Measurements from ENCODE around the gene INO80B. TPM values are rescaled to one million over a fixed set of nuclear protein-coding genes. Genes with fewer than 3 reads are reported as not detected.
A peak's percentile ranks its signal among the peaks of the same experiment; 100 is the strongest.

INO80B gene
- total and polyA plus RNA-seq, 2 donors (not counting 1 experiment from before 2014, with no cell fraction given), result 6.9 to 13.0 TPM

DNA sequence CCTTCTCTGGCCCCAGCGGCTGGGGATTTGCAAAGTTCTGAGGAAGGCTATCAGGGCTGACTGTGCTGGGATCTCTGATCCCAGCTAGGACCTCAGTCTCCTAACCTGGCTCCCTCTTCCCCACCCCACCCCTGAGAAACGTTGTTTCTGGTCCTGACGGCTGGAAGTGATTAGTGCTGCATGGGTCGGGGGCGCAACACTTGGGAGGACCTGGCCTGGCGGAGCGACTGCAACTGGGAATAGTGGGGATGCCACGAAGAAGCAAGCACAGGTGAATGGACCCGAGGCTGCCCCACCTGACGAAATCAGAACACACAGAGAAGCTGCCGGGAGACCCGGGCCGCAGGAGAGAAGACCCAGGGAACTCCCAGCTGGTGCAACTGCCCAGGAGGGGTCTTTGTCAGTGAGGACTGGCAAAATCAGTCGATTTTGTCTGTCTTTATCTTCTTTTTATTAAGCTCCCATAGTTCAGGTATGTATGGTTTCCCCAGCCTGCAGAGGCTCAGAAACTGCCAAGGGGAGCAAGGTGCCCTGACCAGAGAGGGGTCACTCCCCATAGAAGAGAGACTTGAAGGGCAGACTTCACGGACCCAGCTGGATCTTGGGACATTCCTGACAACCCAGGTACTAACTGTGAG, 45.2 kb downstream of the INO80B start:
- no peak for DNase-seq (ENCODE audit: low read depth in 2 of 2)
- Histone ChIP-seq H3K79me2 (ENCODE audit: control insufficient read depth, insufficient read depth, low read length) (no peaks in the 10 kb centered on the region), H3K9me3 (ENCODE audit: control insufficient read depth, insufficient read depth, low read depth, low read length) (no peaks in the 10 kb centered on the region), H3K27me3 (ENCODE audit: control insufficient read depth, insufficient read depth, low read length) (no peaks in the 10 kb centered on the region), H3K4me1 (ENCODE audit: control insufficient read depth, extremely low read depth, insufficient read depth, low read length) (peaks cover 9% of the 10 kb centered on the region), H3K4me3 (replicated peaks in 1 of 4; ENCODE audit: control extremely low read depth in 1 of 4, insufficient read depth in 1 of 4, low read depth in 3 of 4, low read length in 4 of 4) (peak overlapping the region in 2 of 4 experiments; percentile 44 to 58), H3K36me3 (ENCODE audit: control insufficient read depth, insufficient read depth, low read length) (peaks cover 2% of the 10 kb centered on the region), H3K27ac (ENCODE audit: insufficient read depth, low read length) (no peak overlapping the region), H3K9ac (ENCODE audit: insufficient read depth, low read length) (no peak overlapping the region), H2AFZ (ENCODE audit: low read length) (no peak overlapping the region), H3K4me2 (ENCODE audit: extremely low read depth, insufficient read depth, low read length) (peak overlapping the region; percentile 98), H4K20me1 (ENCODE audit: control insufficient read depth, extremely low read depth, insufficient read depth, low read length) (no peaks in the 10 kb centered on the region)
- TF ChIP-seq, protein P1, sequence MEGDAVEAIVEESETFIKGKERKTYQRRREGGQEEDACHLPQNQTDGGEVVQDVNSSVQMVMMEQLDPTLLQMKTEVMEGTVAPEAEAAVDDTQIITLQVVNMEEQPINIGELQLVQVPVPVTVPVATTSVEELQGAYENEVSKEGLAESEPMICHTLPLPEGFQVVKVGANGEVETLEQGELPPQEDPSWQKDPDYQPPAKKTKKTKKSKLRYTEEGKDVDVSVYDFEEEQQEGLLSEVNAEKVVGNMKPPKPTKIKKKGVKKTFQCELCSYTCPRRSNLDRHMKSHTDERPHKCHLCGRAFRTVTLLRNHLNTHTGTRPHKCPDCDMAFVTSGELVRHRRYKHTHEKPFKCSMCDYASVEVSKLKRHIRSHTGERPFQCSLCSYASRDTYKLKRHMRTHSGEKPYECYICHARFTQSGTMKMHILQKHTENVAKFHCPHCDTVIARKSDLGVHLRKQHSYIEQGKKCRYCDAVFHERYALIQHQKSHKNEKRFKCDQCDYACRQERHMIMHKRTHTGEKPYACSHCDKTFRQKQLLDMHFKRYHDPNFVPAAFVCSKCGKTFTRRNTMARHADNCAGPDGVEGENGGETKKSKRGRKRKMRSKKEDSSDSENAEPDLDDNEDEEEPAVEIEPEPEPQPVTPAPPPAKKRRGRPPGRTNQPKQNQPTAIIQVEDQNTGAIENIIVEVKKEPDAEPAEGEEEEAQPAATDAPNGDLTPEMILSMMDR (conservative IDR thresholded peaks at IDR 0.05 in 1 of 2, IDR thresholded peaks at IDR 0.05 in 1 of 2; ENCODE audit: low read depth in 1 of 2, low read length in 2 of 2), result no peak

DNA sequence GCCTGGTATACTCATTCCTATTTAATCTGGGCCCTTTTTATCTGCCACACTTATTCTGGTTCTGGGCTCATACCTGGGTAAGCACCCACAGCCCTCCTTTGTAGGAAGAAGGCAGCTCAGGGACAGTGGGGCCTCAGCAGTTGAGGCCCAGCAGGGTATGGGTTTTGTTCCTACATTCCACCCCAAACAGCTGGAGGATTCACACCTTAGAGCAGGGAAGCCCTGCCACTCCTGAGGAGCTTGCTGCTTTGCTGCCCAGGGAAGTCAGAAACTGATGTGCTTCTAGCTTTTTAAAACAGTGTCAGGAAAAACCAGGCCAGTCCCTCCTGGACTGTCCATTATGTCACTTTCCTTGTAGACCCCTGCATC, 45.7 kb downstream of the INO80B start:
- Histone ChIP-seq H2AFZ (ENCODE audit: low read length) (no peak overlapping the region), H3K9ac (ENCODE audit: insufficient read depth, low read length) (no peak overlapping the region), H3K9me3 (ENCODE audit: control insufficient read depth, insufficient read depth, low read depth, low read length) (no peaks in the 10 kb centered on the region), H3K4me2 (ENCODE audit: extremely low read depth, insufficient read depth, low read length) (no peak overlapping the region), H3K79me2 (ENCODE audit: control insufficient read depth, insufficient read depth, low read length) (peaks cover 3% of the 10 kb centered on the region), H3K4me3 (replicated peaks in 1 of 4; ENCODE audit: control extremely low read depth in 1 of 4, insufficient read depth in 1 of 4, low read depth in 3 of 4, low read length in 4 of 4) (no peak overlapping the region), H3K36me3 (ENCODE audit: control insufficient read depth, insufficient read depth, low read length) (peaks cover 2% of the 10 kb centered on the region), H4K20me1 (ENCODE audit: control insufficient read depth, extremely low read depth, insufficient read depth, low read length) (no peaks in the 10 kb centered on the region), H3K4me1 (ENCODE audit: control insufficient read depth, extremely low read depth, insufficient read depth, low read length) (peaks cover 11% of the 10 kb centered on the region), H3K27me3 (ENCODE audit: control insufficient read depth, insufficient read depth, low read length) (no peaks in the 10 kb centered on the region), H3K27ac (ENCODE audit: insufficient read depth, low read length) (no peak overlapping the region)
- no peak for TF ChIP-seq EZH2 (IDR thresholded peaks at IDR 0.05; ENCODE audit: low read length, missing control alignments)
- TF ChIP-seq, protein P1 (conservative IDR thresholded peaks at IDR 0.05 in 1 of 2, IDR thresholded peaks at IDR 0.05 in 1 of 2; ENCODE audit: low read depth in 1 of 2, low read length in 2 of 2), result no peak
- no peak for DNase-seq (ENCODE audit: low read depth in 2 of 2)

DNA sequence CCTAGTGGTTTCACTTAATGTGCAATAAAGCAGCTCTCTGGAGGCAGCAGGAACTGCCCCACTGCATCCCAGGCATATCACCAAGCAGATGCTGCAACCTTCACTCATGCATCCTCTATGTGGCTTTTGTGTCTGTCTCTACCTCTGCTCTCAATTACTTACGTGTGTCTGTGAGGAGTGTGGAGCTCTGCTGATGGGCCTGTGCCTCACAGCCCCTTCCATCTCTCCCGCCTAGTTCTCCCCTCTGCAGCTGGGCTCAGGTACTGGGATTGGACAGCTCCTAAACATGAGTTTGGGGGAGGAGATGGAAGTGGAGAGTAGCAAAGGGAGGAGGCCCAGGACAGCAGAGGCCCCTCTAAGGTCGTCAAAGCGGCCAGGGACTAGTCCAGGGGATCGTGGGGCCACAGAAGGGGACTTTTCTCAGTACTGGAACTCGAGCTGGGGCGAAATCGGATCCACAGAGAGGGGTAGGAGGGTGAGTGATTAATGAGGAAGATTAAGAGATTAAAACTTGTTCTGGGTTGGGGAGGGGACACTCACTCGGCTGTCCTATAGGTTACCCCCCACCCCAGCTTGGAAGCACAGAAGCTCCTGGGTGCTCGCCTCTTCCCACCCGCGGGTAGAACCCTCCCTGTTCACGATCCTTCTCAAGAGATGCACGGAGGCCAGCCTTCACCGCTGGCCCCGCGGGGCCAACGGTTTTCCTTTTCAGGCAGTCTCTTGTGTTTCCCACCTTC, 46.6 kb downstream of the INO80B start:
- Histone ChIP-seq H3K4me1 (ENCODE audit: control insufficient read depth, extremely low read depth, insufficient read depth, low read length) (peaks cover 14% of the 10 kb centered on the region), H3K27me3 (ENCODE audit: control insufficient read depth, insufficient read depth, low read length) (no peaks in the 10 kb centered on the region), H3K27ac (ENCODE audit: insufficient read depth, low read length) (no peak overlapping the region), H4K20me1 (ENCODE audit: control insufficient read depth, extremely low read depth, insufficient read depth, low read length) (no peaks in the 10 kb centered on the region), H3K9me3 (ENCODE audit: control insufficient read depth, insufficient read depth, low read depth, low read length) (no peaks in the 10 kb centered on the region), H3K9ac (ENCODE audit: insufficient read depth, low read length) (no peak overlapping the region), H3K4me3 (replicated peaks in 1 of 4; ENCODE audit: control extremely low read depth in 1 of 4, insufficient read depth in 1 of 4, low read depth in 3 of 4, low read length in 4 of 4) (no peak overlapping the region), H3K79me2 (ENCODE audit: control insufficient read depth, insufficient read depth, low read length) (peaks cover 9% of the 10 kb centered on the region), H2AFZ (ENCODE audit: low read length) (no peak overlapping the region), H3K36me3 (ENCODE audit: control insufficient read depth, insufficient read depth, low read length) (peaks cover 2% of the 10 kb centered on the region), H3K4me2 (ENCODE audit: extremely low read depth, insufficient read depth, low read length) (no peak overlapping the region)
- no peak for DNase-seq (ENCODE audit: low read depth in 2 of 2)
- no peak for TF ChIP-seq EZH2 (IDR thresholded peaks at IDR 0.05; ENCODE audit: low read length, missing control alignments)
- TF ChIP-seq, protein P1 (conservative IDR thresholded peaks at IDR 0.05 in 1 of 2, IDR thresholded peaks at IDR 0.05 in 1 of 2; ENCODE audit: low read depth in 1 of 2, low read length in 2 of 2), result no peak

Measured in fibroblast of lung (primary cell).